Ovary (tissue), 3 donors: ENCODE data around the gene COMTD1.

Experiments
- CTCF ChIP-seq, 3 donors: fragments of 450-650 bp in 2 of 3; fragments of 200-600 bp in 1 of 3; IDR thresholded peaks; one replicate each; pipeline versions ENCODE4 v1.5.1 to v1.8.0; 2016 to 2022; ENCODE audit warnings: antibody characterized with exemption in 3 of 3, mild to moderate bottlenecking in 1 of 3
- POLR2A ChIP-seq: fragments of 450-650 bp; IDR thresholded peaks from one replicate; pipeline ENCODE4 v1.6.1; 2017; ENCODE audit warnings: antibody characterized with exemption, mild to moderate bottlenecking, moderate library complexity
- donor health status: DM: no; HTN: no; CAD: no.

- TF ChIP-seq CTCF (IDR thresholded peaks at IDR 0.05) (no peak), POLR2A (no peak)
Measured at GRCh38 chr10:75212343-75212742, 23.4 kb downstream of the COMTD1 start.
